ENCODE data around the gene SDHAF4. TPM values are rescaled to one million over a fixed set of nuclear protein-coding genes. Genes with fewer than 3 reads are reported as not detected.
"Not testable (repeated sequence)": the region's sequence is repeated elsewhere in the genome, so short reads cannot be mapped to it uniquely, and the experiment has no call there.

The SDHAF4 gene
- total and polyA plus RNA-seq, 2 experiments from 2014 or later: 11.9 to 16.0 TPM

GRCh38 chr6:70552974-70553373 lies 13.8 kb upstream of the SDHAF4 start:
- Histone ChIP-seq H2AFZ (no peak overlapping the region), H3K4me1 (ENCODE audit: insufficient read depth) (no peaks in the 10 kb centered on the region), H3K27me3 (no peaks in the 10 kb centered on the region), H3K9me3 (ENCODE audit: low read depth) (no peaks in the 10 kb centered on the region), H3K36me3 (replicated peaks; ENCODE audit: insufficient read depth, low read depth) (no peaks in the 10 kb centered on the region), H3K4me3 (no peak overlapping the region), H4K20me1 (ENCODE audit: insufficient read depth, poor library complexity, severe bottlenecking) (no peaks in the 10 kb centered on the region), H3K9me2 (replicated peaks; ENCODE audit: insufficient read depth) (no peaks in the 10 kb centered on the region), H3K27ac (no peak overlapping the region), H3K4me2 (no peak overlapping the region), H3K79me2 (no peaks in the 10 kb centered on the region)
- 93% methylated on average over 1 of the region's 1 CpG for WGBS (ENCODE audit: low lambda C conversion rate, missing lambda C conversion rate)
- no peak for DNase-seq (ENCODE audit: low spot score)
- TF ChIP-seq EZH2 (IDR thresholded peaks at IDR 0.05; ENCODE audit: borderline replicate concordance): no peak
- TF ChIP-seq, protein P1, sequence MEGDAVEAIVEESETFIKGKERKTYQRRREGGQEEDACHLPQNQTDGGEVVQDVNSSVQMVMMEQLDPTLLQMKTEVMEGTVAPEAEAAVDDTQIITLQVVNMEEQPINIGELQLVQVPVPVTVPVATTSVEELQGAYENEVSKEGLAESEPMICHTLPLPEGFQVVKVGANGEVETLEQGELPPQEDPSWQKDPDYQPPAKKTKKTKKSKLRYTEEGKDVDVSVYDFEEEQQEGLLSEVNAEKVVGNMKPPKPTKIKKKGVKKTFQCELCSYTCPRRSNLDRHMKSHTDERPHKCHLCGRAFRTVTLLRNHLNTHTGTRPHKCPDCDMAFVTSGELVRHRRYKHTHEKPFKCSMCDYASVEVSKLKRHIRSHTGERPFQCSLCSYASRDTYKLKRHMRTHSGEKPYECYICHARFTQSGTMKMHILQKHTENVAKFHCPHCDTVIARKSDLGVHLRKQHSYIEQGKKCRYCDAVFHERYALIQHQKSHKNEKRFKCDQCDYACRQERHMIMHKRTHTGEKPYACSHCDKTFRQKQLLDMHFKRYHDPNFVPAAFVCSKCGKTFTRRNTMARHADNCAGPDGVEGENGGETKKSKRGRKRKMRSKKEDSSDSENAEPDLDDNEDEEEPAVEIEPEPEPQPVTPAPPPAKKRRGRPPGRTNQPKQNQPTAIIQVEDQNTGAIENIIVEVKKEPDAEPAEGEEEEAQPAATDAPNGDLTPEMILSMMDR (IDR thresholded peaks at IDR 0.05; ENCODE audit: poor library complexity): no peak
- no peak for TF ChIP-seq EZH2phosphoT487 (IDR thresholded peaks at IDR 0.05; ENCODE audit: low read depth, severe bottlenecking, unreplicated experiment)

DNA sequence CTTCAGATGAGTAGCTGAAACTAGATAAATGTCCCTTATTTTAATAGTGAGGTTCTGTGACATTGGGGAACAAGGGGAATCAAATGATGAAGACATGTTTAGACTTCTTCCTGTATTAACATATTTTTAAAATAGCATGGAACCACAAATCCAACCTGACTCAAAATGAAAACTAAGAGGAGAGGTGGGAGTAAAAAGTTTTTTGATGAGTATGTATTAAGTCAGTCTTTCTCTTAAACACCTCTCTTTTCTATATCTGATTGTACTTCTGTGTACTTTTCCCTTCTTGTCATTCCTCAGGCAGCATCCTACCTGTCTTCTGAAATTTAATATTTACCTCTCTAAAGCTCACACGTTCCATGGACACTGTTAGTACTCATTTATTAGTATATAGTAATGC lies 8.7 kb upstream of the SDHAF4 start:
- TF ChIP-seq, protein P1 (IDR thresholded peaks at IDR 0.05; ENCODE audit: poor library complexity): no peak
- TF ChIP-seq EZH2 (IDR thresholded peaks at IDR 0.05; ENCODE audit: borderline replicate concordance): no peak
- no peak for TF ChIP-seq EZH2phosphoT487 (IDR thresholded peaks at IDR 0.05; ENCODE audit: low read depth, severe bottlenecking, unreplicated experiment)
- Histone ChIP-seq H3K9me2 (replicated peaks; ENCODE audit: insufficient read depth) (no peaks in the 10 kb centered on the region), H4K20me1 (ENCODE audit: insufficient read depth, poor library complexity, severe bottlenecking) (no peaks in the 10 kb centered on the region), H3K79me2 (no peaks in the 10 kb centered on the region), H3K4me2 (no peak overlapping the region), H3K4me1 (ENCODE audit: insufficient read depth) (no peaks in the 10 kb centered on the region), H3K36me3 (replicated peaks; ENCODE audit: insufficient read depth, low read depth) (no peaks in the 10 kb centered on the region), H3K9me3 (ENCODE audit: low read depth) (no peaks in the 10 kb centered on the region), H3K27ac (no peak overlapping the region), H2AFZ (no peak overlapping the region), H3K4me3 (no peak overlapping the region), H3K27me3 (no peaks in the 10 kb centered on the region)
- DNase-seq (ENCODE audit: low spot score): no peak
- 74% methylated on average over 1 of the region's 1 CpG for WGBS (ENCODE audit: low lambda C conversion rate, missing lambda C conversion rate)

- not testable (repeated sequence) for H3K27ac ChIP-seq; H3K36me3 ChIP-seq (replicated peaks; ENCODE audit: insufficient read depth, low read depth); H3K79me2 ChIP-seq
Measured at GRCh38 chr6:70562401-70562800, 4.3 kb upstream of the SDHAF4 start.

DNA sequence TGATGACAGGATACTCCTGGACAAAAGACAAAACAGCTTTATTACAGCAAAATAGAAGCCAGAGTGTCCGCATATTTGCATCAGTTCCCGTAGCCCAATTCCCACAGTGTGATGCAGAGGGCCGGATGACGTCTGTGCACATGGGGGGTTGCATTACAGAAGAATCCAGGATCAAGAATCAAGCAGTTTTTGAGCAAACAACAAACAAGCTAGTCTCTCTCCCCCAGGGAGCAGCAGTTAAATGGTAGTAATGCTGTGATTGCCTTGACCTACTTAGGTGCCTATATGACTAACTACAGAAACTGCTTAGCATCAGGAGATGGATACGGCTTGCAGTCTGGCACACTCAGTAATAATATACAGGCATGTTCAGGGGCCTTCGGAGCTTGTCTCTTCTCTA lies 3.2 kb upstream of the SDHAF4 start:
- no peaks in the 10 kb centered on the region for H3K4me1 ChIP-seq (ENCODE audit: insufficient read depth)
- H3K4me3 ChIP-seq: no peak overlapping the region
- H3K4me2 ChIP-seq: no peak overlapping the region
- no peaks in the 10 kb centered on the region for H4K20me1 ChIP-seq (ENCODE audit: insufficient read depth, poor library complexity, severe bottlenecking)
- H3K9me2 ChIP-seq (replicated peaks; ENCODE audit: insufficient read depth): no peaks in the 10 kb centered on the region
- H3K27ac ChIP-seq: no peak overlapping the region
- 72% methylated on average over 6 of the region's 6 CpGs for WGBS (ENCODE audit: low lambda C conversion rate, missing lambda C conversion rate)
- H3K27me3 ChIP-seq: no peaks in the 10 kb centered on the region
- no peak overlapping the region for H2AFZ ChIP-seq
- TF ChIP-seq, protein P1 (IDR thresholded peaks at IDR 0.05; ENCODE audit: poor library complexity): no peak
- TF ChIP-seq EZH2 (IDR thresholded peaks at IDR 0.05; ENCODE audit: borderline replicate concordance) (no peak), EZH2phosphoT487 (IDR thresholded peaks at IDR 0.05; ENCODE audit: low read depth, severe bottlenecking, unreplicated experiment) (no peak)
- DNase-seq (ENCODE audit: low spot score): no peak
- no peaks in the 10 kb centered on the region for H3K9me3 ChIP-seq (ENCODE audit: low read depth)
- peaks cover 13% of the 10 kb centered on the region for H3K79me2 ChIP-seq
- no peaks in the 10 kb centered on the region for H3K36me3 ChIP-seq (replicated peaks; ENCODE audit: insufficient read depth, low read depth)

More at GRCh38 chr6:70562401-70562800, 4.3 kb upstream of the SDHAF4 start:
- not testable (repeated sequence) for H2AFZ ChIP-seq; H4K20me1 ChIP-seq (ENCODE audit: insufficient read depth, poor library complexity, severe bottlenecking); H3K4me1 ChIP-seq (ENCODE audit: insufficient read depth); H3K9me3 ChIP-seq (ENCODE audit: low read depth); DNase-seq (ENCODE audit: low spot score); H3K4me2 ChIP-seq; H3K9me2 ChIP-seq (replicated peaks; ENCODE audit: insufficient read depth); H3K27me3 ChIP-seq; H3K4me3 ChIP-seq
- 96% methylated on average over 2 of the region's 2 CpGs for WGBS (ENCODE audit: low lambda C conversion rate, missing lambda C conversion rate)
